Activated CD8-positive, alpha-beta memory T cell treated with anti-CD3 and anti-CD28 coated beads, Interleukin-2, amount 50 U/mL, for 24 hours (primary cell): ENCODE results near the gene CCL24.
"Not testable (repeated sequence)": the region's sequence is repeated elsewhere in the genome, so short reads cannot be mapped to it uniquely, and the experiment has no call there.

Experiments used
- DNase-seq: peaks from one replicate; pipeline ENCODE4 v3.0.0-alpha.2; 2020; ENCODE audit errors: extremely low read depth

CCL24 gene

DNA sequence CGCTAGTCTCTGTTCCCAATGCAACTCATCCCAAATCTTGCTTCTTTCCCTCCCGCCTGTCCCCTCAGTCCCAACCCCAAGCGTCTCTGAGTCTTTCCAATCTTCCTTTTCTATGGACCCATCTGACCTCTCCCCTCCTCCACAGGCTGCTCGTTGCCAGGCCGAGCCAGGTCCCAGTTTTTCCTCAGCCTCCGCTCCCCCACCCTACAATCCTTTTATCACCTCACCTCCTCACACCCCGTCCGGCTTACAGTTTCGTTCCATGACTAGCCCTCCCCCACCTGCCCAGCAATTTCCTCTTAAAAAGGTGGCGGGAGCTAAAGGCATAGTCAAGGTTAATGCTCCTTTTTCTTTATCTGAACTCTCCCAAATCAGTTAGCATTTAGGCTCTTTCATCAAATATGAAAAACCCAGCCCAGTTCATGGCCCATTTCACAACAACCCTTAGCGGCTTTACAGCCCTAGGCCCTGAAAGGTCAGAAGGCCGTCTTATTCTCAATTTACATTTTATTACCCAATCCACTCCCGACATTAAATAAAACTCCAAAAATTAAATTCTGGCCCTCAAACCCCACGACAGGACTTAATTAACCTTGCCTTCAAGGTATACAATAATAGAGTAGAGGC is 32.8 kb downstream of the CCL24 start:
- not testable (repeated sequence) for DNase-seq

DNA sequence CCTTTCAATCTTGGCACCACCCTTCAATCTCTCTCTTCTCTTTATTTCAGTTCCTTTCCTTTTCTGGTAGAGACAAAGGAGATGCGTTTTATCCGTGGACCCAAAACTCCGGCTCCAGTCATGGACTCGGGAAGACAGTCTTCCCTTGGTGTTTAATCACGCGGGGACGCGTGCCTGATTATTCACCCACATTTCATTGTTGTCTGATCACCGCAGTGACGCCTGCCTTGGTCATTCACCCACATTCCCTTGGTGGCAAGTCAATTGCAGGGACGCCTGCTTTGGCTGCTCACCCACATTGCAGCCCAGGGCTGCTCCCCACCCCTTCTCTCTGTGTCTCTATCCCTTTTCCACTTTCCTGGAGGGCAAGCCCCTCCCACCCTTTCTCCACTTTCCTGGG is 34.1 kb downstream of the CCL24 start:
- DNase-seq = not testable (repeated sequence)

DNA sequence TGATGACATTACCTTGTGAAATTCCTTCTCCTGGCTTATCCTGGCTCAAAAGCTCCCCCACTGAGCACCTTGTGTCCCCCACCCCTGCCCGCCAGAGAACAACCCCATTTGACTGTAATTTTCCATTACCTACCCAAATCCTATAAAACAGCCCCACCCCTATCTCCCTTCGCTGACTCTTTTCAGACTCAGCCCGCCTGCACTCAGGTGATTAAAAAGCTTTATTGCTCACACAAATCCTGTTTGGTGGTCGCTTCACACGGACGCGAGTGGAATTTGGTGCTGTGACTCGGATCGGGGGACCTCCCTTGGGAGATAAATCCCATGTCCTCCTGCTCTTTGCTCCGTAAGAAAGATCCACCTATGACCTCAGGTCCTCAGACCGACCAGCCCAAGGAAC is 34.6 kb downstream of the CCL24 start:
- not testable (repeated sequence) for DNase-seq

DNA sequence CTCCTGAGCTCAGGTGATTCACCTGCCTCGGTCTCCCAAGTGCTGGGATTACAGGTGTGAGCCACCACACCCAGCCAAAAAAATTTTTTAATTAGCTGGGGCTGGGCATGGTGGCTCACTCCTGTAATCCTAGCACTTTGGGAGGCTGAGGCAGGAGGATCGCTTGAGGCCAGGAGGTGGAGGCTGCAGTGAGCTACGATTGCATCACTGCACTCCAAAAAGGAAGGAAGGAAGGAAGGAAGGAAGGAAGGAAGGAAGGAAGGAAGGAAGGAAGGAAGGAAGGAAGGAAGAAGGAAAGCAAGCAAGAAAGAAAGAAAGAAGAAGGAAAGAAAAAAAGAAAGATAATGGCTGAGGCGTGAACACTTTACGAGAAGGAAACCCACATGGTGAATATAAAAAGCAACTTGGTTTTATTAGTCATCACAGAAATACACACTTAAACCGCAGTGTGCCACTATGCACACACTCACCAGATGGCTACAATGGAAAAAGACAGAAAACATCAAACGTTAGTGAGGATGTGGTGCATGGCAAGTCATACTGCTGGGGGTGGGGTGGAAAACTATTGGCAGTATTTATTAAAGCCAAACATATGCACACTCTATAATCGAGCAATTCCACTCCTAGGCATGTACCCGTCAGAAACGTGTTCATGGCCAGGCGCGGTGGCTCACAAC is 37.2 kb downstream of the CCL24 start:
- peak; percentile 37 for DNase-seq

DNA sequence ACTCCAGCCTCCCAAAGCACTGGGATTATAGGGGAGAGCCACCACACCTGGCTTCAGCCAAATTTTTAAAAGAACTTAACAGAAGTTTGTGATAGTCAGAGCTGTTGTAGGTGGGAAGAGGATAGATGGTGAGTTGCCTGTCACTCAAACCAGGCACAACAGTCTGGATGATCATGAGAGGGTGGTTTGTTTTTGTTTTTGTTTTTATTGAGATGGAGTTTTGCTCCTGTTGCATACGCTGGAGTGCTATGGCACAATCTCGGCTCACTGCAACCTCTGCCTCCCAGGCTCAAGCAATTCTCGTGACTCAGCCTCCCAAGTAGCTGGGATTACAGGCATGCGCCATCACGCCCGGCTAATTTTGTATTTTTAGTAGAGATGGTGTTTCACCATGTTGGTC is 39.6 kb downstream of the CCL24 start:
- DNase-seq = not testable (repeated sequence)

DNA sequence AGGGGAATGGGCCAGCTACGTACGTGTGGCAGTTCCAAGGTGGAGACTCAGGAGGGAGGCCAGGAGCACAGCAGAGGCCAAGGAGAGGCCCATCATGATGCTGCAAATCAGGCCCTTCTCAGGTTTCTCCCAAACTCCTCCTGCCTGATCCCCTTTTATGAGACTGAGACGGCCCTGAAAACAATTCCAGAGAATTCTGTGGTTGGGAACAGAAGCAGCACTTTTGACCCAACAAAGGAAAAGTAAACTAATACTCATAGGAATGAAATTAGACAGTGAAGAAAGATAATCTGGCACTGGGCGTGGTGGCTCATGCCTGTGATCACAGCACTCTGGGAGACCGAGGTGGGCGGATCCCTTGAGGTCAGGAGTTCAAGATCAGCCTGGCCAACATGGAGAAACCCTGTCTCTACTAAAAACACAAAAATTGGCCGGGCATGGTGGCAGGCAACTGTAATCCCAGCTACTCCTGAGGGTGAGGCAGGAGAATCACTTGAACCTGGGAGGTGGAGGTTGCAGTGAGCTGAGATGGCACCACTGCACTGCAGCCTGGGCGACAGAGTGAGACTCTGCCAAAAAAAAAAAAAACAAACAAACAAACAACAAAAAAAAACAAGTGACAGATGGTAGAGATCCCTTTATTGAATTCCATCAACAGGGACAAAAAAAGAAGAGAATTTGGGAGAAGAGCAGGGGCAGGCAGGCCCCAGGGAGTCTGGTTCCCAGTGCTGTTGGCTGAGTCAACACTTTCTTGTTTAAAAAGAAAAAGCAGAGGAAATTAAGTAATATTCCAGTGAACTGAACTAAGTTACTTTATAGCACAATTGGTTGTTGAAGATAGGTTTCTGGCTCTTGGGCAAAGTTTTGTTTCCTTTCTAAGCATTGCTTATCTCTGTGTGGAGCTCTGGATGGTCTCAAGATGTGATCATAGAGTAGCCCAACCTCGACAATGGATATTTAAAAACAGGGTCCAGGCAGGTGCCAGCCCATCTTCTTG is 41.2 kb downstream of the CCL24 start, which contains the start of gene CCL26:
TSS of gene CCL26 (minus strand) at position 131 of the 997 bp plus-strand sequence. CDS start at position 96, 35 bp downstream.
- DNase-seq = no peak

DNA sequence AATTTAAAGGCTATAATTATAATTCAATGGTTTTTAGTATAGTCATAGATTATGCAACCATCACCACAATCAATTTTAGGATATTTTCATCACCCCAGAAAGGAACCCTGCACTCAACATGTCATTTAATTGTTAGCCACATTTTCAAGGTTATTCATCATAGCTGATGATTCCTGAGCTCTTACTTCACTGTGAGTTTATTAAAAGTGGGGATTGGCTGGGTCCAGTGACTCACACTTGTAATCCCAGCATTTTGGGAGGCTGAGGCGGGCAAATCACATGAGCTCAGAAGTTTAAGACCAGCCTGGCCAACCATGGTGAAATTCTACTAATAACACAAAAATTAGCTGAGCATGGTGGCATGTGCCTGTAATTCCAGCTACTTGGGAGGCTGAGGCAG is 42.4 kb downstream of the CCL24 start:
- no peak for DNase-seq

DNA sequence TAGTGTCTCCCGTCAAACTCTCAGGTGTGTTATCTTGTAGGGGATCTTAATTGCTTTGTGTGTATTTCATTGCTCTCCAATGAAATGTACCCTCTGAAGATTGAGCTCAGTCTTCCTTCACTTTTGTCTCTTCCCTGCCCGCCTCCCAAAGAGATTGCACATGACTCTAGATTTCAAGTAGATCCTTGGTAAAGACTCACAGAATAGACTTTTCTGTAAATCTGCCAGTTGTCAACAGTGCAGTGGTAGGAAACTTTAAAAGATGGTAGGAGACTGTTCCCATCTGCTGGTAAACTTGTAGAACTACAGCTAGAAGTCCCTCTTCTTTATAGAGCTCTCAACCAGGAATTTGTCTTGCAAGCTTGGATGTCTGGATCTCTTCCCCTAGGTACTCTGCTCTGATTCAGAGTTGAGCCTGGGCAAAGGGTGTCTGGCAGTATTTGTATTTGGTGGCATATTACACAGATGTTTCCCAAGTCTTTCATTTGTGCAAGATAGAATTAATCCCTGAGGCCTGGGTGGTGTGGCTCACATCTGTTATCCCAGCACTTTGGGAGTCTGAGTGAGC is 51.2 kb downstream of the CCL24 start:
- no peak for DNase-seq

DNA sequence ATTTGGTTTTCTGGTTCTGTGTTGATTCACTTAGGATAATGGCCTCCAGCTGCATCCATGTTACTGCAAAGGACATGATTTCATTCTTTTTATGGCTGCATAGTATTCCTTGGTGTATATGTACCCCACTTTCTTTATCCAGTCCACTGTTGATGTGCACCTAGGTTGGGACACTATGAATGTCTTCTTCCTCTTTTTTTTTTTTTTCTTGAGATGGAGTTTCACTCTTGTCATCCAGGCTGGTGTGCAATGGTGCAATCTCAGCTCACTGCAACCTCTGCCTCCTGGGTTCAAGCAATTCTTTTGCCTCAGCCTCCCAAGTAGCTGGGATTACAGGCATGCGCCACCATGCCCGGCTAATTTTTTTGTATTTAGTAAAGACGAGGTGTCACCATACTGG is 51.8 kb downstream of the CCL24 start:
- not testable (repeated sequence) for DNase-seq
